MV-4-11 (cell line): Measurements from ENCODE around the gene SLC2A9.
"Not testable (repeated sequence)": the region's sequence is repeated elsewhere in the genome, so short reads cannot be mapped to it uniquely, and the experiment has no call there.

Experiments
- DNase-seq: peaks from one replicate; lab custom pipeline; 2025; lab: John Stamatoyannopoulos, UW

SLC2A9 gene

GRCh38 chr4:9997886-9998285 lies 23.4 kb downstream of the SLC2A9 start:
- DNase-seq = no peak

GRCh38 chr4:9996319-9997110 lies 24.8 kb downstream of the SLC2A9 start:
- DNase-seq = no peak

DNA sequence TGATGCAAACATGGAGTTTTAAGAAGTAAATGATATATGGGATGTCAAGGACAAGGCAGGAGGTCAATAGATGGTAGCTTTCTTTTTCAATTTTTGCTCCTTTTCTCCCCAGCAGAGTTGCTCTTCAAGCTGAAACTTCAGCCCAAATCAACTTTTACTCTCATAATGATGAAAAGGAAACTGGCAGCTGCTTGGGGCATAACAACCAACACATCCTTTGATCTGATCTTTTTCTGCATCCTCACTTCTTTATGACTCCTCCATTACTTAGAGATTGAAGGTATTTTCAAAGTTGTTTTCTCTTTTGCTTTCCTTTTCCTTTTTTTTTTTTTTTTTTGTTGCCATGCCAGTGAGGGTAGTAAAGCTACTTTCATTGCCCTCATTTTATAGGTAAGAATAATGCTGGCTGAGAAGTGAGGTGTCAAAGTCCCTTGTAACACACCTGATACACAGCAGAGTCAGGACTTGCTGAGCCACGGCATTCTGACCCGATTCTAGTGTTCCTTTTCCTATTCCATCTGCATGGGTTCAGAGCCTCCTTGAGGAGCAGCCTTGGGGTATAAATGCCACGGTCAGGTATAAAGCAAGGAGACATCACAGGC lies 26.9 kb downstream of the SLC2A9 start:
- DNase-seq = no peak

DNA sequence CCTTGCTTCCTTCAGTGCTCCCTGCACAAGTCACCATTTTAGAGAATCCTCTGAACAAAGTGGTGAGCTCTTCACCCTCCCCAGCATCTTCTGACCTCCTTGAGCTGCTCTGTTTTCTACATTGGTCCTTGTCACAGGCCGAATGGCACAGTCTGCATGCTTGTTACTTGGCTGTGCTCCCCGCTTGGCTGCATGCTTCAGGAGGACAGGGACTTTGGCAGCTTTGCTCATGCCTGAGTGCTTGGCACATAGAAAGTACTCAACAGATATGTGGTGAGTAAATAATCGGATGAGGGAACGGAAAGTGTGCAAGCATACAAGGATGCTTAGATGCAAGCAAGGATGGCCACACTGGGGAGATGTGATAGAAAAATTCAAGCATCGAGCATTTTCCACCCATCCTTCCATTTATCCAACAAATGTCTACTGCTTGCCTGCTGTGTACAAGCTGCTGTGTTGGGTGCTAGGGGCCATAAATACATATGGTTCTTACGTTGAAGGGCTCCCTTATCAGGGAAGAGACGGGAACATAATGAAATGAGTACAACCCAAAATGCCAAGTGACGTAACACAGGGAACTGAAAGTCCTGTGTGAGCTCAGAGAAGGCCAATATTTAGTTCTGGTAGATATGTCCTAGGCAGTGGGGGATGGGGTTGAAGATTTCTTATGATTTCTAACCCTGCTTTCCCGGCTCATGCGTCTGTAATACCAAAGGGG lies 31.2 kb downstream of the SLC2A9 start:
- peak; percentile 65 for DNase-seq

GRCh38 chr4:9988933-9989332 lies 32.4 kb downstream of the SLC2A9 start:
- no peak for DNase-seq

DNA sequence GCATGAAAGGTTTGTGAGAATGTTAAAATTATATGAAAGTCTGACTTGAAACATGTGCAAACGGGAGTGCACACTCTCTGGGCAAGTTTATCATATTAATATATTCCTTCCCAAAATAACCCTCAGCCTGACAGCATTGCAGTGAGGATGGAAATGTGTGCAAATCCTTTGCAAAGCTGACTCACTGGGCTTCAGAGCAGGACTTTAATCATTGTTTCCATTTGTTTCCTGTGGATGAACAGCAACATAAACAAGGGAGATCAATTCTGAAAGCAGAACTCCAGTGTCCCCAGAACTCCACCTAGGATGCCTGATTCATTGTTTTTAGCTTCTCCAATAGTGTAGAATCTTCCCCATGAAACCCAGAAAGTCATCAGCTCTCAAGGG lies 32.9 kb downstream of the SLC2A9 start:
- DNase-seq = no peak

GRCh38 chr4:9987749-9988362 lies 33.4 kb downstream of the SLC2A9 start:
- DNase-seq = peak; percentile 53

DNA sequence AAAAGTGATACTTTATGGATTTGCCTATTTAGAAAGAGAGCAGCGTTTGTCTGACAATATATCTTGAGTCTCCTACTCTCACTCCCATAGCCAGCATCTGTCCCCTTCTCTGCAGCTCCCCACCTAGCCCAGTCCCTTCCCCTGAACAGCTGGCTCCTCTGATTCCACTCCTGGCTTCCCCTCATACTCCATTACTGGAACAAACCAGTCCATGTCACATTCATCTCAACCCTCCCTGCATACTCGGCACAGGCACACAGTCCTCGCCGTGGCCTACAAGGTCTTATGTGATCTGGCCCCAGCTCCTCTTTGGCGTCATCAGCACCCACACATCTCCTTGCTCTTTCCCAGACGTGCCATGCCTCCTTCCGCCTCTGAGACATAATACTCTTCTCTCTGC lies 36.7 kb downstream of the SLC2A9 start:
- no peak for DNase-seq

GRCh38 chr4:9983211-9983610 lies 38.1 kb downstream of the SLC2A9 start:
- DNase-seq = no peak

DNA sequence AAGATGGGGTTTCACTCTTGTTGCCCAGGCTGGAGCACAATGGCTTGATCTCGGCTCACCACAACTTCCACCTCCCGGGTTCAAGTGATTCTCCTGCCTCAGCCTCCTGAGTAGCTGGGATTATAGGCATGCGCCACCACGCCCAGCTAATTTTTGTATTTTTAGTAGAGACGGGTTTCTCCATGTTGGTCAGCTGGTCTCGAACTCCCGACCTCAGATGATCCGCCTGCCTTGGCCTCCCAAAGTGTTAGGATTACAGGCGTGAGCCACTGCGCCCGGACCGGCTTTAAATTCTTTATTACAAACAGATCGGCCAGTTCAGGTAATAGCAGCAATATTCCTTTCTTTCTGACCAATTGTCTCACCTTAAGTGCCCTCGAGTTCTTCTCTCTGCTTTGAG lies 39.4 kb downstream of the SLC2A9 start:
- not testable (repeated sequence) for DNase-seq

- DNase-seq = no peak
Measured at GRCh38 chr4:9980898-9981297, 40.4 kb downstream of the SLC2A9 start.

DNA sequence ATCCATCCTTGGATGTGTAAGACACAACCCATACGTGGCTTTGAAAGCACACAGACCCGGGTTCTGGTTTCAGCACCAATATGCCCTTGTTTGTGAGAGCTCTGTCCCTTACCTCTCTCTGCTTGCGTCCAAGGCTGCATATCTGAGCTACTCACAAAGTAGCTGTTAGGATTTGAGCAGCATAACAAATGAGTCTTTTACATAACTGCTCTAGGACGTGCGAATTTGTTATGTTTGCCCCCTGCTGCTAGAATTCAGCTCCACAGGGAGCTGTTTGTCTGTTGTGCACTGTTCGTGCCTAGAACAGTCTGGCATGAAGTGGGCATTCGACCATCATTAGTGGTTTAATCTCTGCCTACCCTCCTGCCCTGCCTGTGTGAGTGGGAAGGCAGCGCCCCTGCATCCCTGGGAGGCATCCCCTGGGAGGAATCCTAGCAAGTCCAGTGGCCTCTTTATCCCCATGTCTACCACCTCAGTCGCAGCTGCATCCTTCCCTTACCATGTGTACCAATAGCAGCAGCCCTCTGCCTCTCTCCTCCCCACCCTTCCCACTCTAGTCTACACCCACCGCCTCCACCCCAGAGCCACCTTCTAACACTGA lies 42.1 kb downstream of the SLC2A9 start:
- DNase-seq = no peak

- DNase-seq = no peak
Measured at GRCh38 chr4:9977518-9978031, 43.7 kb downstream of the SLC2A9 start.

- no peak for DNase-seq
Measured at GRCh38 chr4:9976781-9977180, 44.5 kb downstream of the SLC2A9 start.

GRCh38 chr4:9976293-9976692 lies 45.0 kb downstream of the SLC2A9 start:
- DNase-seq = no peak

DNA sequence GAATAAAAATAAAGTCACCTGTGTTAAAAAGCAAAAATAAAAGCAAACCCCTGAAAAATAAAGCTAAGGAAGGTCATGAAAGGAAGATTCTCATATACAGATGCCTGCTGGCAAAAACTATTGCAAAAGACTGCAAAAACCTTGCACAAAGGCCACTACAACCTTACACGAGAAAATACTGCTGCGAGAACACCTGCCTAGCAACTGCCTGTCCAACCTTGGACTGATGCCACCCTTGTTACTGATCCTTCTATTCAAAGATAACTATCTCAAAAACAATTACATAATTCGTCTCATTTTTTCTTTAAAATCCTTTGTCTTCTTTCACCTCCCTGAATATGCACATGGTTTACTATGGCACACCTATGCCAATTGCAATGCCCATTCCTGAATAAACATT lies 49.6 kb downstream of the SLC2A9 start:
- DNase-seq = no peak

- DNase-seq = peak; percentile 60
Measured at GRCh38 chr4:9970399-9971011, 50.8 kb downstream of the SLC2A9 start.

- peak; percentile 12 for DNase-seq
Measured at GRCh38 chr4:9969526-9970398, 51.5 kb downstream of the SLC2A9 start.

DNA sequence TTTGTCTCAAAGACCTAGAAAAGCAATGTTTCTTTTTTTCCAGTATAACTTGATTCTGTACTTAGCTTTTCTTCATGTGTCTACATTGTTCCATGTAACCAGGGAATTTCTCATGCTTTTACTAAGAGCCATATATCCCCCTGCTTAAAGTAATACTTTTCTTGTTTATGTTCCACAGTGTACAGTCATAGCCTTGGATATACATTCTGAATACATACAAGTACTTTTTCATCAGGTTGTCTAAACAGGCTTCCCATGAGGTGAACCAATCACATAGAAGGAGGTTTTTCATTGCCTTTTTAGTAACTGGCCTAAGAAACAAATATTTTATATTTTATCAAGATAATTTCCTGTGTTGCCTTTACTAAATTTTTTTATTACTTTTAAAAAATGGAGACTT lies 52.8 kb downstream of the SLC2A9 start:
- DNase-seq = no peak

- DNase-seq = peak; percentile 1
Measured at GRCh38 chr4:9964879-9965278, 56.4 kb downstream of the SLC2A9 start.

GRCh38 chr4:9963328-9963727 lies 58.0 kb downstream of the SLC2A9 start:
- no peak for DNase-seq
